K562 (cell line): ENCODE measurements around the gene SCFD2. TPM values are rescaled to one million over a fixed set of nuclear protein-coding genes. Genes with fewer than 3 reads are reported as not detected.

Experiments used
- CCNT2 ChIP-seq: IDR thresholded peaks from 2 replicates; pipeline ENCODE4 v1.6.1; 2011; ENCODE audit warnings: borderline replicate concordance, low read depth, mild to moderate bottlenecking, moderate library complexity, mixed read lengths, low read length; ENCODE audit not compliant: insufficient read length; ENCODE audit errors: extremely low read depth
- CEBPB ChIP-seq: fragments of 450-650 bp; IDR thresholded peaks from 2 replicates; pipeline ENCODE4 v1.6.1; 2016; ENCODE audit warnings: missing genetic modification characterization, missing compliant biosample characterization
- DACH1 ChIP-seq: fragments of 450-650 bp; IDR thresholded peaks from 2 replicates; pipeline ENCODE4 v1.6.1; 2018; ENCODE audit not compliant: partially characterized antibody
- E2F8 ChIP-seq: fragments of 450-650 bp; IDR thresholded peaks from 2 replicates; pipeline ENCODE4 v1.7.1; 2018; ENCODE audit warnings: mild to moderate bottlenecking, low read depth; ENCODE audit not compliant: partially characterized antibody
- ETS1 ChIP-seq: conservative IDR thresholded peaks from 2 replicates; pipeline ENCODE4 v1.6.1; 2011; ENCODE audit warnings: low read depth, mild to moderate bottlenecking, low read length; ENCODE audit not compliant: control insufficient read depth
- ETS2 ChIP-seq: IDR thresholded peaks from 2 replicates; pipeline ENCODE4 v1.6.1; 2016; ENCODE audit warnings: borderline replicate concordance, missing genetic modification characterization, mild to moderate bottlenecking, moderate library complexity, missing compliant biosample characterization; ENCODE audit not compliant: poor library complexity, severe bottlenecking
- HEY1 ChIP-seq: fragments of 250-450 bp; sonication (Bioruptor Pico); IDR thresholded peaks from 2 replicates; pipeline ENCODE4 v1.5.0; 2020; ENCODE audit warnings: mild to moderate bottlenecking, moderate library complexity, borderline replicate concordance
- HMGN3 ChIP-seq: IDR thresholded peaks from 2 replicates; pipeline ENCODE4 v1.6.1; 2011; ENCODE audit warnings: borderline replicate concordance, low read depth, mild to moderate bottlenecking, mixed read lengths, low read length; ENCODE audit not compliant: insufficient read length; ENCODE audit errors: extremely low read depth
- HSF4 ChIP-seq: fragments of 250-450 bp; sonication (Bioruptor Pico); IDR thresholded peaks from 2 replicates; pipeline ENCODE4 v2.1.2; 2022; ENCODE audit warnings: mild to moderate bottlenecking, moderate library complexity, borderline replicate concordance
- MEIS2 ChIP-seq: fragments of 450-650 bp; IDR thresholded peaks from 2 replicates; pipeline ENCODE4 v1.6.1; 2014; ENCODE audit warnings: mild to moderate bottlenecking; ENCODE audit not compliant: partially characterized antibody
- POLR2A ChIP-seq: fragments of 450-650 bp; conservative IDR thresholded peaks from 2 replicates; pipeline ENCODE4 v1.6.1; 2016
- SAFB ChIP-seq: fragments of 200-400 bp; formaldehyde crosslinking; IDR thresholded peaks from 2 replicates; pipeline ENCODE4 v1.6.1; 2017; ENCODE audit warnings: low read depth, low read length, borderline replicate concordance
- TAF7 ChIP-seq: fragments of 450-650 bp; IDR thresholded peaks from 2 replicates; pipeline ENCODE4 v1.6.1; 2016; ENCODE audit warnings: missing genetic modification characterization, missing compliant biosample characterization
- ZBED1 ChIP-seq: IDR thresholded peaks from 2 replicates; pipeline ENCODE4 v1.6.1; 2014
- ZFX ChIP-seq: sonication (generic); formaldehyde crosslinking; IDR thresholded peaks from 2 replicates; pipeline ENCODE4 v1.8.0; 2022; ENCODE audit warnings: mild to moderate bottlenecking, missing genetic modification reagents, moderate library complexity
- ZKSCAN1 ChIP-seq: fragments of 150-350 bp; IDR thresholded peaks from 2 replicates; pipeline ENCODE4 v1.6.1; 2016; ENCODE audit warnings: low read depth, low read length
- ZNF274 ChIP-seq: IDR thresholded peaks from 2 replicates; pipeline ENCODE4 v1.6.1; 2011; ENCODE audit warnings: low read depth, mild to moderate bottlenecking, low read length, moderate library complexity, borderline replicate concordance
- ZNF41 ChIP-seq: fragments of 250-450 bp; sonication (Bioruptor Pico); conservative IDR thresholded peaks from 2 replicates; pipeline ENCODE4 v1.4.0; 2020; ENCODE audit warnings: mild to moderate bottlenecking
- polyA plus RNA-seq, 8 experiments: library from polyadenylated mRNA; depleted of rRNA in 4 of 8; stranded (reverse) in 5 of 8; unstranded in 3 of 8; fragments of >200 nt; fragmentation: Nextera tagmentation in 2 of 8; fragmentation: Illumina TruSeq in 1 of 8; extraction: Ambion mirVana in 2 of 8; extraction: Trizol in 1 of 8; gene quantifications; 2 replicates each; pipeline versions ENCODE4 v1.2.1 to v1.2.3, GENCODE V29; 2011 to 2014; ENCODE audit warnings: inconsistent platforms in 1 of 8, missing spikeins in 1 of 8
- total RNA-seq, 7 experiments: library from RNA; depleted of rRNA in 6 of 7; stranded (reverse); fragments of >200 nt in 6 of 7; fragmentation: Illumina TruSeq in 2 of 7; extraction: Trizol in 2 of 7; gene quantifications; 2 replicates each; pipeline versions ENCODE4 v1.2.1 to v1.2.3, GENCODE V29; 2011 to 2021; ENCODE audit warnings: low replicate concordance in 1 of 7
- TF ChIP-seq, protein P1 (sequence below), 2 experiments: IDR thresholded peaks; 2 replicates each; pipeline ENCODE4 v1.6.1; 2012; ENCODE audit warnings: improper control_type of control experiment in 2 of 2, low read depth in 2 of 2, low read length in 2 of 2, borderline replicate concordance in 1 of 2
- TF ChIP-seq, protein P2 (sequence below): fragments of 450-650 bp; formaldehyde crosslinking; IDR thresholded peaks from 2 replicates; pipeline ENCODE4 v1.4.0; 2022; ENCODE audit warnings: missing genetic modification characterization

The SCFD2 gene
- total and polyA plus RNA-seq, 9 of the 15 experiments (the other 6 are each of a cell fraction or from before 2014, with no cell fraction given) = 5.7 to 30.3 (median 22.8) TPM

GRCh38 chr4:53365486-53366300 lies at the start of gene SCFD2 (continued):
- TF ChIP-seq, protein P1, sequence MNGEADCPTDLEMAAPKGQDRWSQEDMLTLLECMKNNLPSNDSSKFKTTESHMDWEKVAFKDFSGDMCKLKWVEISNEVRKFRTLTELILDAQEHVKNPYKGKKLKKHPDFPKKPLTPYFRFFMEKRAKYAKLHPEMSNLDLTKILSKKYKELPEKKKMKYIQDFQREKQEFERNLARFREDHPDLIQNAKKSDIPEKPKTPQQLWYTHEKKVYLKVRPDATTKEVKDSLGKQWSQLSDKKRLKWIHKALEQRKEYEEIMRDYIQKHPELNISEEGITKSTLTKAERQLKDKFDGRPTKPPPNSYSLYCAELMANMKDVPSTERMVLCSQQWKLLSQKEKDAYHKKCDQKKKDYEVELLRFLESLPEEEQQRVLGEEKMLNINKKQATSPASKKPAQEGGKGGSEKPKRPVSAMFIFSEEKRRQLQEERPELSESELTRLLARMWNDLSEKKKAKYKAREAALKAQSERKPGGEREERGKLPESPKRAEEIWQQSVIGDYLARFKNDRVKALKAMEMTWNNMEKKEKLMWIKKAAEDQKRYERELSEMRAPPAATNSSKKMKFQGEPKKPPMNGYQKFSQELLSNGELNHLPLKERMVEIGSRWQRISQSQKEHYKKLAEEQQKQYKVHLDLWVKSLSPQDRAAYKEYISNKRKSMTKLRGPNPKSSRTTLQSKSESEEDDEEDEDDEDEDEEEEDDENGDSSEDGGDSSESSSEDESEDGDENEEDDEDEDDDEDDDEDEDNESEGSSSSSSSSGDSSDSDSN (IDR thresholded peaks at IDR 0.05; ENCODE audit: borderline replicate concordance in 1 of 2, low read depth in 2 of 2, low read length in 2 of 2) = 0 out of 4 replicates have a peak, but pooled peaks of 1 of the 2 experiments have one; percentile 22
- TF ChIP-seq HMGN3 (peak; percentile 45), POLR2A (peak; percentile 73), ETS2 (tag) (no peak), HSF4 (CRISPR knock-in tag) (no peak), ZNF41 (CRISPR knock-in tag) (no peak), MEIS2 (peak; percentile 45), DACH1 (no peak), HEY1 (CRISPR knock-in tag) (no peak), CEBPB (no peak), E2F8 (peak; percentile 82), SAFB (no peak), ZNF274 (no peak), CCNT2 (peak; percentile 24), TAF7 (tag) (no peak), ZKSCAN1 (no peak), ZBED1 (no peak), ZFX (0 out of 2 replicates have a peak, but pooled peaks have one; percentile 49), ETS1 (peak; percentile 88)
- TF ChIP-seq, protein P2, sequence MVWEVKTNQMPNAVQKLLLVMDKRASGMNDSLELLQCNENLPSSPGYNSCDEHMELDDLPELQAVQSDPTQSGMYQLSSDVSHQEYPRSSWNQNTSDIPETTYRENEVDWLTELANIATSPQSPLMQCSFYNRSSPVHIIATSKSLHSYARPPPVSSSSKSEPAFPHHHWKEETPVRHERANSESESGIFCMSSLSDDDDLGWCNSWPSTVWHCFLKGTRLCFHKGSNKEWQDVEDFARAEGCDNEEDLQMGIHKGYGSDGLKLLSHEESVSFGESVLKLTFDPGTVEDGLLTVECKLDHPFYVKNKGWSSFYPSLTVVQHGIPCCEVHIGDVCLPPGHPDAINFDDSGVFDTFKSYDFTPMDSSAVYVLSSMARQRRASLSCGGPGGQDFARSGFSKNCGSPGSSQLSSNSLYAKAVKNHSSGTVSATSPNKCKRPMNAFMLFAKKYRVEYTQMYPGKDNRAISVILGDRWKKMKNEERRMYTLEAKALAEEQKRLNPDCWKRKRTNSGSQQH = no peak
